ENCODE data around the gene RASSF1. TPM values are rescaled to one million over a fixed set of nuclear protein-coding genes. Genes with fewer than 3 reads are reported as not detected.

The RASSF1 gene
- total and polyA plus RNA-seq, 2 of the 13 experiments (the other 11 are each of a cell fraction or from before 2014, with no cell fraction given): 10.2 to 27.5 TPM

DNA sequence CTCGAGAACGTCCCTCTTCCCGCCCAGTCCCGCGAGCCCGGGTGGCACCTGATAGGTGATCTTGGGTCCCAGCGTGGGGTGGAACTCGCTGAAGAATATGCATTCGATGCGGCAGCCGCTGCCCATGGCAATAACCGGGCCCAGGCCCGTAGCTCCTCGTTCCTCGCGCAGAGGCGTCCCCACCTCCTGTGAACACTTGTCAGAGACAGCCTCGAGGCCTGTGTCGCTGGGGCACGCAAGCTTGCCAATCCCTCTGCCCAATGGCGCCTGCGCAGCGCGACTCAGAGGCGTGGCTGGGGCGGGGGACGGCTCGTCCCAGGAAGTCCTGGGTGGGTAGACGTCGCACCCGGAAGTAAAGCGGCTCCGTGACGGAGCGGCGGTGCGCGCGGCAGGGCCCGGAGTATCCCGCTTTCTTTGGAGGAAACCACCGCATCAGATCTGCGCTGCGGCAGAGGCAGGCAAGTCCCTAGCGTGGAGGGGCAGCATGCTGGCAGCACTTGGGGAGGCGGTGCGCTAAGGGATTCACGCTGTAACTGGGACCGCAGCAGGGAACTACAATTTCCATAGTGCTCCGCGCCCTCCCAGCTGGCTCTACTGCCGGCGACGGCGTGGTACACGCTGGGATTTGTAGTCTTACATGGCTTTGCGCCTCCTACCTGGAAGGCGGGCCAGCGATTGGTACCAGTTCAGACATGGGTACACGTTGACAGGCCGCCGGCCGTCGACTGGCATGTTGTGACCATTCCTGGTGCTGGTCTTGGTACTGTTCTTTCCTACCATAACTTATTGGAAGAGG is 10.1 kb upstream of the RASSF1 start, which contains the start of the genes CYB561D2 and NPRL2:
Gene CYB561D2, plus strand, starts transcription at position 336 of the 796 bp plus-strand sequence. CDS start 572 bp downstream, outside the sequence.
Gene NPRL2, minus strand, starts transcription at position 249 of the 796 bp plus-strand sequence. Its CDS starts 123 bp downstream, at position 126.
- POLR2A ChIA-PET: interaction anchor here (0.8 to 2.7 kb wide), 14 partner anchors 8 to 268 kb away, joined by 3 to 60 read pairs (median 5); partner anchors contain the start of genes GNAI2, HEMK1, HYAL1 and HYAL3
- Histone ChIP-seq H3K4me2 (ENCODE audit: low read depth, low read length) (peak within 1 kb of the TSS; percentile 99), H2AFZ (ENCODE audit: low read length) (peak within 1 kb of the TSS; percentile 58), H3K27me3 (ENCODE audit: control insufficient read depth in 1 of 2, insufficient read depth in 2 of 2, low read length in 2 of 2) (no peaks in the 10 kb centered on the region), H3K9me3 (ENCODE audit: low read length) (no peaks in the 10 kb centered on the region), H3K9ac (ENCODE audit: insufficient read depth, low read depth, low read length) (peak within 1 kb of the TSS; percentile 76), H3K79me2 (ENCODE audit: insufficient read depth, low read length) (peaks cover 16% of the 10 kb centered on the region), H3K36me3 (replicated peaks in 1 of 2; ENCODE audit: control insufficient read depth in 1 of 2, insufficient read depth in 2 of 2, low read length in 2 of 2) (peaks cover 9 to 40% of the 10 kb centered on the region in 2 experiments; a peak in 4 of 5 replicates), H3K27ac (ENCODE audit: extremely low read length, insufficient read depth, low read length) (peak within 1 kb of the TSS; percentile 65), H3K4me1 (ENCODE audit: insufficient read depth, low read length) (peaks cover 58% of the 10 kb centered on the region), H3K4me3 (replicated peaks in 1 of 3; ENCODE audit: insufficient read depth in 1 of 3, low read depth in 2 of 3, low read length in 3 of 3) (peak within 1 kb of the TSS; percentile 68 to 85 (median 77)), H4K20me1 (ENCODE audit: insufficient read depth, low read length) (0 out of 2 replicates have a peak, but pooled peaks cover 3% of the 10 kb centered on the region)
- CTCF ChIA-PET (ENCODE audit: low intra/inter-chr PET ratio, low total read pairs): no interaction called here
- ATAC-seq (peak; percentile 91), FAIRE-seq (peak; percentile 83), DNase-seq (ENCODE audit: low spot score) (peak; percentile 90)
- in situ Hi-C loops (cut with HindIII; ENCODE audit: extremely low pct_ligation_motif_present, low pct_unique_long_range_greater_than_20kb): no loop called here
- no TSS peak for BruUV-seq (replicated peaks)
- intact Hi-C loops (cut with micrococcal nuclease; ENCODE audit: unreplicated experiment): no loop called here
- 2% methylated on average over 18 of the region's 64 CpGs for WGBS (ENCODE audit: low lambda C conversion rate)
- TF ChIP-seq GLI4 (CRISPR knock-in tag; IDR thresholded peaks at IDR 0.05; ENCODE audit: borderline replicate concordance) (peak; percentile 21; the same call in 1 of the 2 replicates), ZNF17 (CRISPR knock-in tag; IDR thresholded peaks at IDR 0.05) (no peak), XBP1 (CRISPR knock-in tag; IDR thresholded peaks at IDR 0.05) (peak; percentile 71), EHMT2 (IDR thresholded peaks at IDR 0.05; ENCODE audit: borderline replicate concordance, low read depth, low read length) (no peak), DDIT3 (CRISPR knock-in tag; IDR thresholded peaks at IDR 0.05) (0 out of 2 replicates have a peak, but pooled peaks have one; percentile 26), SOX6 (IDR thresholded peaks at IDR 0.05) (no peak), SOX6 (CRISPR knock-in tag; IDR thresholded peaks at IDR 0.05) (peak; percentile 68), GATA4 (IDR thresholded peaks at IDR 0.05; ENCODE audit: borderline replicate concordance, low read depth) (peak; percentile 47; the same call in 1 of the 2 replicates), RFX3 (CRISPR knock-in tag; IDR thresholded peaks at IDR 0.05) (no peak), KLF13 (CRISPR knock-in tag; IDR thresholded peaks at IDR 0.05) (peak; percentile 96), KDM1A (CRISPR knock-in tag; IDR thresholded peaks at IDR 0.05) (peak; percentile 41; the same call in 1 of the 2 replicates), KDM3A (CRISPR knock-in tag; IDR thresholded peaks at IDR 0.05; ENCODE audit: low read depth) (peak; percentile 63), ZNF33A (CRISPR knock-in tag; IDR thresholded peaks at IDR 0.05; ENCODE audit: borderline replicate concordance) (no peak), ETS1 (CRISPR knock-in tag; IDR thresholded peaks at IDR 0.05) (peak; percentile 91; the same call in 1 of the 2 replicates), MED8 (CRISPR knock-in tag; IDR thresholded peaks at IDR 0.05; ENCODE audit: insufficient replicate concordance) (peak; percentile 75), TCF7 (IDR thresholded peaks at IDR 0.05; ENCODE audit: low read depth) (no peak), HES4 (CRISPR knock-in tag; IDR thresholded peaks at IDR 0.05; ENCODE audit: borderline replicate concordance) (peak; percentile 85; the same call in 1 of the 2 replicates), HNRNPK (IDR thresholded peaks at IDR 0.05; ENCODE audit: low read depth, low read length, poor library complexity, severe bottlenecking) (no peak), ZNF337 (CRISPR knock-in tag; IDR thresholded peaks at IDR 0.05; ENCODE audit: borderline replicate concordance, low read depth) (peak; percentile 70; the same call in 1 of the 2 replicates), SNAI1 (CRISPR knock-in tag; IDR thresholded peaks at IDR 0.05; ENCODE audit: borderline replicate concordance) (peak; percentile 88; the same call in 1 of the 2 replicates), ZNF740 (CRISPR knock-in tag; IDR thresholded peaks at IDR 0.05) (no peak)
- TF ChIP-seq, protein P1, sequence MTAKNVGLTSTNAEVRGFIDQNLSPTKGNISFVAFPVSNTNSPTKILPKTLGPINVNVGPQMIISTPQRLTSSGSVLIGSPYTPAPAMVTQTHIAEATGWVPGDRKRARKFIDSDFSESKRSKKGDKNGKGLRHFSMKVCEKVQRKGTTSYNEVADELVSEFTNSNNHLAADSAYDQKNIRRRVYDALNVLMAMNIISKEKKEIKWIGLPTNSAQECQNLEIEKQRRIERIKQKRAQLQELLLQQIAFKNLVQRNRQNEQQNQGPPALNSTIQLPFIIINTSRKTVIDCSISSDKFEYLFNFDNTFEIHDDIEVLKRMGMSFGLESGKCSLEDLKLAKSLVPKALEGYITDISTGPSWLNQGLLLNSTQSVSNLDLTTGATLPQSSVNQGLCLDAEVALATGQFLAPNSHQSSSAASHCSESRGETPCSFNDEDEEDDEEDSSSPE (CRISPR knock-in tag; IDR thresholded peaks at IDR 0.05): peak; percentile 92
